WTC11 (cell line): ENCODE data around the gene SUPT3H. TPM values are rescaled to one million over a fixed set of nuclear protein-coding genes. Genes with fewer than 3 reads are reported as not detected.

Experiments used
- ATAC-seq: fragments of 200-7000 bp; cut with Tn5 transposase; 2 replicates; pipeline ENCODE4 v1.10.0; 2021; ENCODE audit warnings: mild to moderate bottlenecking, moderate library complexity
- CTCF ChIA-PET: fragments of 300-600 bp; sonication (Branson Sonifier 250); formaldehyde crosslinking; loops from one replicate; lab custom pipeline; 2021; ENCODE audit warnings: antibody characterized with exemption; lab: Charles Lee
- POLR2A ChIA-PET: fragments of 350-600 bp; sonication (Branson Sonifier 250); formaldehyde crosslinking; loops from one replicate; lab custom pipeline; 2021; ENCODE audit warnings: antibody characterized with exemption; lab: Charles Lee
- DNase-seq: peaks from one replicate; pipeline ENCODE4 v3.0.0; 2021; ENCODE audit warnings: low spot score
- H3K27ac Mint-ChIP-seq: 2 replicates; pipeline ENCODE4 v1.8.0; 2021; ENCODE audit warnings: mixed read lengths
- H3K27me3 Mint-ChIP-seq: 2 replicates; pipeline ENCODE4 v1.8.0; 2021; ENCODE audit warnings: low read depth, mild to moderate bottlenecking, moderate library complexity, mixed read lengths
- H3K36me3 Mint-ChIP-seq: 2 replicates; pipeline ENCODE4 v1.8.0; 2021; ENCODE audit warnings: mixed read lengths
- H3K4me1 Mint-ChIP-seq: 2 replicates; pipeline ENCODE4 v1.8.0; 2022; ENCODE audit warnings: mixed read lengths
- H3K4me3 Mint-ChIP-seq: 2 replicates; pipeline ENCODE4 v1.8.0; 2021; ENCODE audit warnings: mild to moderate bottlenecking, moderate library complexity, mixed read lengths
- H3K9me3 Mint-ChIP-seq: 2 replicates; pipeline ENCODE4 v1.8.0; 2021; ENCODE audit warnings: mixed read lengths
- ATF1 ChIP-seq: sonication (generic); formaldehyde crosslinking; IDR thresholded peaks from 2 replicates; pipeline ENCODE4 v1.8.1; 2023; ENCODE audit warnings: mild to moderate bottlenecking, moderate library complexity, missing genetic modification reagents
- ATF2 ChIP-seq: sonication (generic); formaldehyde crosslinking; IDR thresholded peaks from 2 replicates; pipeline ENCODE4 v1.8.1; 2022; ENCODE audit warnings: low read depth, missing genetic modification reagents, borderline replicate concordance
- E2F1 ChIP-seq: sonication (generic); formaldehyde crosslinking; IDR thresholded peaks from 2 replicates; pipeline ENCODE4 v1.8.0; 2022; ENCODE audit warnings: mild to moderate bottlenecking, missing genetic modification reagents
- ELF4 ChIP-seq: sonication (generic); formaldehyde crosslinking; IDR thresholded peaks from 2 replicates; pipeline ENCODE4 v1.8.1; 2022; ENCODE audit warnings: low read depth, mild to moderate bottlenecking, moderate library complexity, missing genetic modification reagents
- FOXJ3 ChIP-seq: sonication (generic); formaldehyde crosslinking; IDR thresholded peaks from 2 replicates; pipeline ENCODE4 v1.9.0; 2021; ENCODE audit warnings: missing genetic modification reagents, mild to moderate bottlenecking, borderline replicate concordance
- FOXP1 ChIP-seq: sonication (generic); formaldehyde crosslinking; IDR thresholded peaks from 2 replicates; pipeline ENCODE4 v1.8.0; 2022; ENCODE audit warnings: missing genetic modification reagents, mild to moderate bottlenecking, moderate library complexity, borderline replicate concordance
- GRHL2 ChIP-seq: fragments of 250-450 bp; sonication (Bioruptor Pico); IDR thresholded peaks from 2 replicates; pipeline ENCODE4 v1.8.0; 2022; ENCODE audit warnings: mild to moderate bottlenecking, moderate library complexity; ENCODE audit not compliant: insufficient replicate concordance, severe bottlenecking
- HMGA2 ChIP-seq: fragments of 250-450 bp; sonication (Bioruptor Pico); IDR thresholded peaks from 2 replicates; pipeline ENCODE4 v1.4.0; 2021; ENCODE audit warnings: mild to moderate bottlenecking, moderate library complexity
- HMGXB4 ChIP-seq: sonication (generic); formaldehyde crosslinking; IDR thresholded peaks from 2 replicates; pipeline ENCODE4 v1.8.1; 2023; ENCODE audit warnings: mild to moderate bottlenecking, moderate library complexity, missing genetic modification reagents
- NFE2L1 ChIP-seq: sonication (generic); formaldehyde crosslinking; IDR thresholded peaks from 2 replicates; pipeline ENCODE4 v1.8.1; 2023; ENCODE audit warnings: missing genetic modification reagents
- NR1H2 ChIP-seq: sonication (generic); formaldehyde crosslinking; IDR thresholded peaks from 2 replicates; pipeline ENCODE4 v1.9.0; 2021; ENCODE audit warnings: mild to moderate bottlenecking, moderate library complexity, missing genetic modification reagents
- NR3C1 ChIP-seq: sonication (generic); formaldehyde crosslinking; conservative IDR thresholded peaks from 2 replicates; pipeline ENCODE4 v1.8.1; 2023; ENCODE audit warnings: low read depth, mild to moderate bottlenecking, missing genetic modification reagents
- PRRX2 ChIP-seq: fragments of 250-450 bp; sonication (Bioruptor Pico); IDR thresholded peaks from 2 replicates; pipeline ENCODE4 v1.8.0; 2021; ENCODE audit warnings: mild to moderate bottlenecking
- RELA ChIP-seq: sonication (generic); formaldehyde crosslinking; IDR thresholded peaks from 2 replicates; pipeline ENCODE4 v1.8.1; 2022; ENCODE audit warnings: missing genetic modification reagents, mild to moderate bottlenecking, borderline replicate concordance
- SMAD4 ChIP-seq: sonication (generic); formaldehyde crosslinking; IDR thresholded peaks from 2 replicates; pipeline ENCODE4 v1.8.0; 2022; ENCODE audit warnings: mild to moderate bottlenecking, missing genetic modification reagents
- SOX15 ChIP-seq: fragments of 250-450 bp; sonication (Bioruptor Pico); IDR thresholded peaks from 2 replicates; pipeline ENCODE4 v1.9.0; 2021; ENCODE audit warnings: mild to moderate bottlenecking
- TEAD4 ChIP-seq: sonication (generic); formaldehyde crosslinking; IDR thresholded peaks from 2 replicates; pipeline ENCODE4 v1.8.0; 2022; ENCODE audit warnings: mild to moderate bottlenecking, missing genetic modification reagents
- ZBTB43 ChIP-seq: sonication (generic); formaldehyde crosslinking; IDR thresholded peaks from 2 replicates; pipeline ENCODE4 v1.8.1; 2023; ENCODE audit warnings: mild to moderate bottlenecking, missing genetic modification reagents
- ZNF219 ChIP-seq: sonication (generic); formaldehyde crosslinking; IDR thresholded peaks from 2 replicates; pipeline ENCODE4 v1.8.0; 2023; ENCODE audit warnings: missing genetic modification reagents, mild to moderate bottlenecking, borderline replicate concordance
- ZNF396 ChIP-seq: fragments of 250-450 bp; sonication (Bioruptor Pico); IDR thresholded peaks from 2 replicates; pipeline ENCODE4 v1.8.0; 2021; ENCODE audit warnings: mild to moderate bottlenecking, moderate library complexity, borderline replicate concordance
- ZNF416 ChIP-seq: fragments of 250-450 bp; sonication (Bioruptor Pico); IDR thresholded peaks from 2 replicates; pipeline ENCODE4 v1.9.0; 2021; ENCODE audit warnings: mild to moderate bottlenecking, inconsistent platforms
- ZSCAN18 ChIP-seq: fragments of 250-450 bp; sonication (Bioruptor Pico); IDR thresholded peaks from 2 replicates; pipeline ENCODE4 v2.1.2; 2022; ENCODE audit warnings: mild to moderate bottlenecking, moderate library complexity
- total RNA-seq: library from RNA; stranded (reverse); gene quantifications from 3 replicates; pipeline ENCODE4 v1.2.3, GENCODE V29; 2021
- TF ChIP-seq, protein P1 (sequence below): sonication (generic); formaldehyde crosslinking; IDR thresholded peaks from 2 replicates; pipeline ENCODE4 v1.8.0; 2022; ENCODE audit warnings: mild to moderate bottlenecking, missing genetic modification reagents
- TF ChIP-seq, protein P2 (sequence below): sonication (generic); formaldehyde crosslinking; IDR thresholded peaks from 2 replicates; pipeline ENCODE4 v1.8.0; 2023; ENCODE audit warnings: missing genetic modification reagents
- TF ChIP-seq, protein P3 (sequence below): sonication (generic); formaldehyde crosslinking; IDR thresholded peaks from 2 replicates; pipeline ENCODE4 v1.8.1; 2023; ENCODE audit warnings: mild to moderate bottlenecking, missing genetic modification reagents

Gene SUPT3H
- total RNA-seq, 1 experiment from 2014 or later = 15.3 TPM

DNA sequence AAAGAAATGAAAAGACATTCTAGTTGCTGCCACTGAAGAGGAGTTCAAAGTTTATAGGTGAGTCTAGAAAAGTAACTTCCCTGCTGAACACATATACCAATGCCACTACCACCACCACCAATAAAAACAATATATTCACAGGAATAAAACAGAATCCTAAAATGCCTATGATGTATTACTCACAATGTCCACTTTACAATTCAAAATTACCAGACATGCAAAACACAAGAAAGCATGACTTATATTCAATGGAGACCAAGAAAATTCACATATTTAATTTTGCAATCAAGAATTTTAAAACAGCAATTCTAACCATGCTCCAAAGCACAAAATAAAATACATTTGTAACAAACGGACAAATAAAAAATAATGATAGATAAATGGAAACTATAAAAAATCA is 434.9 kb downstream of the SUPT3H start:
- Mint-ChIP-seq H3K4me1 (peaks cover 7% of the 10 kb centered on the region; the same call in 1 of the 2 replicates), H3K36me3 (peaks cover 23% of the 10 kb centered on the region), H3K27ac (no peak overlapping the region), H3K4me3 (no peak overlapping the region), H3K27me3 (no peaks in the 10 kb centered on the region), H3K9me3 (peaks cover 26% of the 10 kb centered on the region)
- ChIA-PET POLR2A (no interaction called here), CTCF (no interaction called here)
- DNase-seq (no peak), ATAC-seq (no peak)
- no peak for TF ChIP-seq SOX15
- TF ChIP-seq TEAD4 (CRISPR knock-in tag) = no peak
- no peak for TF ChIP-seq ZSCAN18 (CRISPR knock-in tag)
- TF ChIP-seq ELF4 = no peak
- TF ChIP-seq E2F1 (CRISPR knock-in tag) = no peak
- TF ChIP-seq FOXJ3 (CRISPR knock-in tag) = no peak
- no peak for TF ChIP-seq GRHL2 (CRISPR knock-in tag)
- TF ChIP-seq HMGA2 (CRISPR knock-in tag) = no peak
- no peak for TF ChIP-seq ATF2 (CRISPR knock-in tag)

GRCh38 chr6:44942201-44942600 is 435.5 kb downstream of the SUPT3H start:
- CTCF ChIA-PET = no interaction called here
- no peaks in the 10 kb centered on the region for H3K27me3 Mint-ChIP-seq
- POLR2A ChIA-PET = no interaction called here
- peaks cover 19% of the 10 kb centered on the region for H3K36me3 Mint-ChIP-seq
- no peak for ATAC-seq
- peaks cover 9% of the 10 kb centered on the region; the same call in 1 of the 2 replicates for H3K4me1 Mint-ChIP-seq
- H3K4me3 Mint-ChIP-seq = no peak overlapping the region
- H3K9me3 Mint-ChIP-seq = peaks cover 21% of the 10 kb centered on the region
- no peak for DNase-seq
- H3K27ac Mint-ChIP-seq = no peak overlapping the region
- TF ChIP-seq, protein P1, sequence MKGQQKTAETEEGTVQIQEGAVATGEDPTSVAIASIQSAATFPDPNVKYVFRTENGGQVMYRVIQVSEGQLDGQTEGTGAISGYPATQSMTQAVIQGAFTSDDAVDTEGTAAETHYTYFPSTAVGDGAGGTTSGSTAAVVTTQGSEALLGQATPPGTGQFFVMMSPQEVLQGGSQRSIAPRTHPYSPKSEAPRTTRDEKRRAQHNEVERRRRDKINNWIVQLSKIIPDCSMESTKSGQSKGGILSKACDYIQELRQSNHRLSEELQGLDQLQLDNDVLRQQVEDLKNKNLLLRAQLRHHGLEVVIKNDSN (CRISPR knock-in tag) = no peak
- TF ChIP-seq HMGXB4 (CRISPR knock-in tag) = no peak
- TF ChIP-seq NR3C1 (CRISPR knock-in tag) = no peak
- no peak for TF ChIP-seq RELA (CRISPR knock-in tag)
- TF ChIP-seq ZNF416 = no peak
- no peak for TF ChIP-seq PRRX2
- TF ChIP-seq ZNF219 (CRISPR knock-in tag) = no peak
- TF ChIP-seq ZNF396 = no peak
- no peak for TF ChIP-seq SMAD4 (CRISPR knock-in tag)
- TF ChIP-seq, protein P2, sequence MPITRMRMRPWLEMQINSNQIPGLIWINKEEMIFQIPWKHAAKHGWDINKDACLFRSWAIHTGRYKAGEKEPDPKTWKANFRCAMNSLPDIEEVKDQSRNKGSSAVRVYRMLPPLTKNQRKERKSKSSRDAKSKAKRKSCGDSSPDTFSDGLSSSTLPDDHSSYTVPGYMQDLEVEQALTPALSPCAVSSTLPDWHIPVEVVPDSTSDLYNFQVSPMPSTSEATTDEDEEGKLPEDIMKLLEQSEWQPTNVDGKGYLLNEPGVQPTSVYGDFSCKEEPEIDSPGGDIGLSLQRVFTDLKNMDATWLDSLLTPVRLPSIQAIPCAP (CRISPR knock-in tag) = no peak
- no peak for TF ChIP-seq ZBTB43 (CRISPR knock-in tag)
- no peak for TF ChIP-seq NFE2L1 (CRISPR knock-in tag)
- TF ChIP-seq FOXP1 (CRISPR knock-in tag) = no peak
- TF ChIP-seq, protein P3, sequence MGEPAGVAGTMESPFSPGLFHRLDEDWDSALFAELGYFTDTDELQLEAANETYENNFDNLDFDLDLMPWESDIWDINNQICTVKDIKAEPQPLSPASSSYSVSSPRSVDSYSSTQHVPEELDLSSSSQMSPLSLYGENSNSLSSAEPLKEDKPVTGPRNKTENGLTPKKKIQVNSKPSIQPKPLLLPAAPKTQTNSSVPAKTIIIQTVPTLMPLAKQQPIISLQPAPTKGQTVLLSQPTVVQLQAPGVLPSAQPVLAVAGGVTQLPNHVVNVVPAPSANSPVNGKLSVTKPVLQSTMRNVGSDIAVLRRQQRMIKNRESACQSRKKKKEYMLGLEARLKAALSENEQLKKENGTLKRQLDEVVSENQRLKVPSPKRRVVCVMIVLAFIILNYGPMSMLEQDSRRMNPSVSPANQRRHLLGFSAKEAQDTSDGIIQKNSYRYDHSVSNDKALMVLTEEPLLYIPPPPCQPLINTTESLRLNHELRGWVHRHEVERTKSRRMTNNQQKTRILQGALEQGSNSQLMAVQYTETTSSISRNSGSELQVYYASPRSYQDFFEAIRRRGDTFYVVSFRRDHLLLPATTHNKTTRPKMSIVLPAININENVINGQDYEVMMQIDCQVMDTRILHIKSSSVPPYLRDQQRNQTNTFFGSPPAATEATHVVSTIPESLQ = no peak
- no peak for TF ChIP-seq NR1H2
- no peak for TF ChIP-seq ATF1 (CRISPR knock-in tag)
